Thyroid gland (tissue), 4 donors: ENCODE data around the gene ACVR1.

Source experiments
- CTCF ChIP-seq, 6 experiments: fragments of 200-600 bp in 3 of 6; fragments of 450-650 bp in 3 of 6; sonication (generic) in 3 of 6; IDR thresholded peaks; one replicate each; pipeline ENCODE4 v1.5.1; 2016 to 2019; ENCODE audit warnings: antibody characterized with exemption in 6 of 6, mild to moderate bottlenecking in 2 of 6, inconsistent platforms in 1 of 6, moderate library complexity in 1 of 6
- POLR2A ChIP-seq, 2 donors: fragments of 450-650 bp; IDR thresholded peaks; one replicate each; pipeline ENCODE4 v1.6.1; 2017; ENCODE audit warnings: antibody characterized with exemption in 2 of 2, mild to moderate bottlenecking in 2 of 2, moderate library complexity in 1 of 2

- TF ChIP-seq CTCF (IDR thresholded peaks at IDR 0.05) = no peak
- no peak for TF ChIP-seq POLR2A (IDR thresholded peaks at IDR 0.05)
Observed at GRCh38 chr2:157905092-157905491, 29.0 kb upstream of the ACVR1 start.
